ENCODE data around the gene YWHAG. TPM values are rescaled to one million over a fixed set of nuclear protein-coding genes. Genes with fewer than 3 reads are reported as not detected.

The YWHAG gene
- total RNA-seq, 1 donor from 2014 or later = 223 TPM

GRCh38 chr7:76278540-76278939 is 80.3 kb downstream of the YWHAG start:
- DNase-seq = no peak
- no peak overlapping the region for H3K27ac ChIP-seq (replicated peaks)
- no peak overlapping the region for H3K4me3 ChIP-seq
- intact Hi-C loops (cut with micrococcal nuclease) = loop anchor here (10.0 kb wide), 1 partner anchor 84 kb away; no protein-coding TSS in a partner anchor
- peaks cover 12% of the 10 kb centered on the region for H3K4me1 ChIP-seq
- no peaks in the 10 kb centered on the region for H3K36me3 ChIP-seq
- H3K9me3 ChIP-seq (replicated peaks) = no peaks in the 10 kb centered on the region
- no peak for TF ChIP-seq CTCF (IDR thresholded peaks at IDR 0.05; ENCODE audit: borderline replicate concordance)
- peaks cover 82% of the 10 kb centered on the region for H3K27me3 ChIP-seq (ENCODE audit: low read depth)

Other genes starting within 250 kb of the YWHAG start
- 6.1 TPM for gene SRRM3, start 157.1 kb downstream of the YWHAG start, total RNA-seq
- gene HSPB1, start 56.3 kb downstream of the YWHAG start, total RNA-seq = 2,037 TPM
- gene SSC4D, start 50.7 kb upstream of the YWHAG start, total RNA-seq = 0.99 TPM
- gene ZP3, start 66.0 kb upstream of the YWHAG start, total RNA-seq = not detected
- gene DTX2, start 102.7 kb upstream of the YWHAG start, total RNA-seq = 5.8 TPM
- gene UPK3B, start 151.6 kb upstream of the YWHAG start, total RNA-seq = 0.49 TPM
- 0.22 TPM for gene SPDYE16, start 184.3 kb upstream of the YWHAG start, total RNA-seq